Ishikawa (cell line): ENCODE data around the gene OTUB1.

Source experiments
- CEBPB ChIP-seq: IDR thresholded peaks from 2 replicates; pipeline ENCODE4 v1.6.1; 2012
- CREB1 ChIP-seq: IDR thresholded peaks from 2 replicates; pipeline ENCODE4 v1.6.1; 2012; ENCODE audit warnings: low read depth
- EGR1 ChIP-seq: IDR thresholded peaks from 2 replicates; pipeline ENCODE4 v1.6.1; 2012
- EP300 ChIP-seq: IDR thresholded peaks from 2 replicates; pipeline ENCODE4 v1.6.1; 2012; ENCODE audit warnings: borderline replicate concordance
- RAD21 ChIP-seq: IDR thresholded peaks from 2 replicates; pipeline ENCODE4 v1.6.1; 2012; ENCODE audit warnings: low read depth
- TEAD4 ChIP-seq: IDR thresholded peaks from 2 replicates; pipeline ENCODE4 v1.6.1; 2012
- YY1 ChIP-seq: IDR thresholded peaks from 2 replicates; pipeline ENCODE4 v1.6.1; 2012; ENCODE audit warnings: low read depth
- TF ChIP-seq, protein P1 (sequence below): IDR thresholded peaks from 2 replicates; pipeline ENCODE4 v1.6.1; 2012; ENCODE audit warnings: low read depth, mild to moderate bottlenecking

DNA sequence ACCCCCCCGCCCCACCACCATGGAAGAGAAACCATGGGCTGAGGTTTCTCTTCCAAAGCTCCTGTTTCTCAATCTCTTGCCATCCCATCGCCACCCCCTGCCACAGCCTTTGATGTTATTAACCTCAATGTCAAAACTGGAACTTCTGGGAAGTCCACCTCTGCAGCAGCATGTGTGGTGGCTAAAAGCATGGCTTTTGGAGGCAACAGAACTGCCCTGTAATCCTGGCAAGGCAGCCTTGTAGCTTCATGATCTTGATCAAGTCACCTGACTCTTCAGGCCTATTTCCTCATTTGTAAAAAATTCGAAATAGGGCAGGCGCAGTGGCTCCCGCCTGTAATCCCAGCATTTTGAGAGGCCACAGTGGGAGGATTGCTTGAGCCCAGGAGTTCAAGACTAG is 15.3 kb upstream of the OTUB1 start:
- TF ChIP-seq CREB1 (no peak), EGR1 (no peak), CEBPB (no peak), RAD21 (no peak), YY1 (no peak), EP300 (no peak), TEAD4 (no peak)
- TF ChIP-seq, protein P1, sequence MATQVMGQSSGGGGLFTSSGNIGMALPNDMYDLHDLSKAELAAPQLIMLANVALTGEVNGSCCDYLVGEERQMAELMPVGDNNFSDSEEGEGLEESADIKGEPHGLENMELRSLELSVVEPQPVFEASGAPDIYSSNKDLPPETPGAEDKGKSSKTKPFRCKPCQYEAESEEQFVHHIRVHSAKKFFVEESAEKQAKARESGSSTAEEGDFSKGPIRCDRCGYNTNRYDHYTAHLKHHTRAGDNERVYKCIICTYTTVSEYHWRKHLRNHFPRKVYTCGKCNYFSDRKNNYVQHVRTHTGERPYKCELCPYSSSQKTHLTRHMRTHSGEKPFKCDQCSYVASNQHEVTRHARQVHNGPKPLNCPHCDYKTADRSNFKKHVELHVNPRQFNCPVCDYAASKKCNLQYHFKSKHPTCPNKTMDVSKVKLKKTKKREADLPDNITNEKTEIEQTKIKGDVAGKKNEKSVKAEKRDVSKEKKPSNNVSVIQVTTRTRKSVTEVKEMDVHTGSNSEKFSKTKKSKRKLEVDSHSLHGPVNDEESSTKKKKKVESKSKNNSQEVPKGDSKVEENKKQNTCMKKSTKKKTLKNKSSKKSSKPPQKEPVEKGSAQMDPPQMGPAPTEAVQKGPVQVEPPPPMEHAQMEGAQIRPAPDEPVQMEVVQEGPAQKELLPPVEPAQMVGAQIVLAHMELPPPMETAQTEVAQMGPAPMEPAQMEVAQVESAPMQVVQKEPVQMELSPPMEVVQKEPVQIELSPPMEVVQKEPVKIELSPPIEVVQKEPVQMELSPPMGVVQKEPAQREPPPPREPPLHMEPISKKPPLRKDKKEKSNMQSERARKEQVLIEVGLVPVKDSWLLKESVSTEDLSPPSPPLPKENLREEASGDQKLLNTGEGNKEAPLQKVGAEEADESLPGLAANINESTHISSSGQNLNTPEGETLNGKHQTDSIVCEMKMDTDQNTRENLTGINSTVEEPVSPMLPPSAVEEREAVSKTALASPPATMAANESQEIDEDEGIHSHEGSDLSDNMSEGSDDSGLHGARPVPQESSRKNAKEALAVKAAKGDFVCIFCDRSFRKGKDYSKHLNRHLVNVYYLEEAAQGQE: no peak
